PC-9 (cell line): ENCODE data around the gene EGFL8. TPM values are rescaled to one million over a fixed set of nuclear protein-coding genes. Genes with fewer than 3 reads are reported as not detected.

Source experiments
- BruUV-seq: library from RNA; stranded (reverse); fragments of 400-500 nt; replicated peaks from 2 replicates; lab custom pipeline; 2021; lab: Mats Ljungman, UMichigan
- CTCF ChIA-PET: fragments of 300-600 bp; sonication (Branson Sonifier 250); formaldehyde crosslinking; loops from one replicate; lab custom pipeline; 2022; ENCODE audit warnings: antibody characterized with exemption; lab: Charles Lee
- POLR2A ChIA-PET: fragments of 300-600 bp; sonication (Branson Sonifier 250); formaldehyde crosslinking; loops from one replicate; lab custom pipeline; 2022; ENCODE audit warnings: antibody characterized with exemption; ENCODE audit not compliant: unreplicated experiment; lab: Charles Lee
- DNase-seq, 2 experiments: peaks; one replicate each; pipeline versions ENCODE4 v3.0.0 to v3.0.0-alpha.2; 2015 to 2022; ENCODE audit warnings: mixed read lengths in 1 of 2
- H2AFZ ChIP-seq: fragments of 200-600 bp; sonication (generic); 2 replicates; pipeline ENCODE4 v1.8.1; 2017; ENCODE audit warnings: antibody characterized with exemption
- H3F3A ChIP-seq: fragments of 200-600 bp; sonication (generic); 2 replicates; pipeline ENCODE4 v1.8.1; 2017; ENCODE audit warnings: antibody characterized with exemption, mild to moderate bottlenecking, low read depth; ENCODE audit not compliant: insufficient read depth
- H3K27ac ChIP-seq: fragments of 200-600 bp; sonication (generic); 2 replicates; pipeline ENCODE4 v1.6.1; 2016; ENCODE audit warnings: mixed run types
- H3K27me3 ChIP-seq: fragments of 200-600 bp; sonication (generic); 2 replicates; pipeline ENCODE4 v1.6.1; 2016; ENCODE audit warnings: low read depth, mixed run types; ENCODE audit not compliant: insufficient read depth
- H3K36me3 ChIP-seq: fragments of 200-600 bp; sonication (generic); 2 replicates; pipeline ENCODE4 v1.6.1; 2016; ENCODE audit warnings: low read depth, mixed run types
- H3K4me1 ChIP-seq: fragments of 200-600 bp; sonication (generic); replicated peaks from 2 replicates; pipeline ENCODE4 v1.6.1; 2016; ENCODE audit warnings: mixed run types; ENCODE audit not compliant: insufficient read depth
- H3K4me2 ChIP-seq: fragments of 200-600 bp; sonication (generic); 2 replicates; pipeline ENCODE4 v1.6.1; 2017; ENCODE audit warnings: mixed run types
- H3K4me3 ChIP-seq: fragments of 200-600 bp; sonication (generic); 2 replicates; pipeline ENCODE4 v1.6.1; 2016; ENCODE audit warnings: mixed run types
- H3K79me2 ChIP-seq: fragments of 200-600 bp; sonication (generic); 2 replicates; pipeline ENCODE4 v1.6.1; 2017; ENCODE audit warnings: low read depth, mixed run types
- H3K9me2 ChIP-seq: fragments of 200-600 bp; sonication (generic); 2 replicates; pipeline ENCODE4 v1.8.1; 2017; ENCODE audit warnings: mild to moderate bottlenecking; ENCODE audit not compliant: insufficient read depth
- H3K9me3 ChIP-seq: fragments of 200-600 bp; sonication (generic); 2 replicates; pipeline ENCODE4 v1.8.1; 2016; ENCODE audit warnings: low read depth; ENCODE audit not compliant: insufficient read depth
- H4K20me1 ChIP-seq: fragments of 200-600 bp; sonication (generic); 2 replicates; pipeline ENCODE4 v1.8.1; 2017; ENCODE audit not compliant: insufficient read depth
- EZH2 ChIP-seq: fragments of 200-600 bp; sonication (generic); IDR thresholded peaks from 2 replicates; pipeline ENCODE4 v1.8.0; 2017; ENCODE audit warnings: antibody characterized with exemption, low read depth
- intact Hi-C: fragments of 100-400 bp; cut with micrococcal nuclease; formaldehyde crosslinking; loops from one replicate; pipeline ENCODE4 v1.10.0; 2022; ENCODE audit not compliant: unreplicated experiment
- total RNA-seq: library from RNA; stranded (reverse); gene quantifications from 2 replicates; pipeline ENCODE4 v1.2.3, GENCODE V29; 2021
- TF ChIP-seq, protein P1 (sequence below): fragments of 200-600 bp; sonication (generic); conservative IDR thresholded peaks from 2 replicates; pipeline ENCODE4 v1.6.1; 2017; ENCODE audit warnings: mixed run types, antibody characterized with exemption, mild to moderate bottlenecking, moderate library complexity

Gene EGFL8
- total RNA-seq, 1 experiment from 2014 or later, result 26.0 TPM

DNA sequence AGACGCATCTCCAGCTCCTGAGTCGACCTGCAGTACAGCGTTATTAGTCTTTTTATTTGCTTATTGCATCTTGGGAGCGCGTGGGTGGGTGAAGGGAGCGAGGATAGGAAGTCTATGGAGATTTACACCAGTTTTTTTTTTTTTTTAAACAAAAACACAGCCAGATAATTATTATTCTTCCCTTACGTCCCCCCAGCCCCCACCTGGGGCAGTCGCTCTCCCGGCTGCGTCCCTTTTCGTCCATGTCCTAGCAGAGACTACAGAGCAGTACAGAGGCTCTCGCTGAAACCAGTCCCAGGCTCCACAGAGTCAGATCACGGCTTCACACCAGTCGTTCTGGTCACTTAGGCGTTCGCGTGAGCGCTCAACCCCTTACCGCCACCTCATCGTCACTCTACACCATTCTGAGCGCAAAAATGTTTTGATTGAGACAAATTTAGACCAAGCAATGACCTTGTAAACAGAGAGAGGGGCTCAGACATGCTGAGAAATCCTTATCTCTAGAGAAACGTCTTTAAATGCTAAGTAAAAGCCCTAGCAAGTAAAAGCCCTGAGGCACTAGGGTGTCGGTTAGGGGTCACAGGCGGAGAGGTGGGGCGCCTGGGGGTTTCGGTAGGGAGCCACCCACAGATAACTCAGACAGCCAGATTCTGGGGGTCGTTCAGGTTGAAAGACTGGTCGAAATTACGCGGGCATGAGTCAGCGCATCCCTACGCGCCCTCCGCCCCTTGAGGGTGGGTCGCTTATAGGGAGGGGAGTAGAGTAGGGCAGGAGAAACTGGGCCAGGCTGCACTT, 11.4 kb upstream of the EGFL8 start:
- Histone ChIP-seq H3K9me3 (no peaks in the 10 kb centered on the region), H2AFZ (peak overlapping the region; percentile 82), H3K27me3 (no peaks in the 10 kb centered on the region), H3F3A (peaks cover 16% of the 10 kb centered on the region; the same call in 1 of the 2 replicates), H4K20me1 (0 out of 2 replicates have a peak, but pooled peaks cover 2% of the 10 kb centered on the region), H3K4me3 (peak overlapping the region; percentile 77), H3K4me2 (peak overlapping the region; percentile 98), H3K36me3 (peaks cover 18% of the 10 kb centered on the region), H3K79me2 (peaks cover 35% of the 10 kb centered on the region), H3K27ac (peak overlapping the region; percentile 96), H3K4me1 (peaks cover 18% of the 10 kb centered on the region), H3K9me2 (no peaks in the 10 kb centered on the region)
- TSS peak; percentile 89 for BruUV-seq
- ChIA-PET CTCF (interaction anchor here (0.7 to 0.9 kb wide), 2 partner anchors 34 to 35 kb away, joined by 9 to 10 read pairs; no protein-coding TSS in a partner anchor), POLR2A (interaction anchor here (0.5 to 1.3 kb wide), 3 partner anchors 8 to 23 kb away, joined by 3 to 17 read pairs (median 12); partner anchors contain the start of gene FKBPL)
- intact Hi-C loops, result no loop called here
- peak; percentile 60 to 75 for DNase-seq
- TF ChIP-seq, protein P1, sequence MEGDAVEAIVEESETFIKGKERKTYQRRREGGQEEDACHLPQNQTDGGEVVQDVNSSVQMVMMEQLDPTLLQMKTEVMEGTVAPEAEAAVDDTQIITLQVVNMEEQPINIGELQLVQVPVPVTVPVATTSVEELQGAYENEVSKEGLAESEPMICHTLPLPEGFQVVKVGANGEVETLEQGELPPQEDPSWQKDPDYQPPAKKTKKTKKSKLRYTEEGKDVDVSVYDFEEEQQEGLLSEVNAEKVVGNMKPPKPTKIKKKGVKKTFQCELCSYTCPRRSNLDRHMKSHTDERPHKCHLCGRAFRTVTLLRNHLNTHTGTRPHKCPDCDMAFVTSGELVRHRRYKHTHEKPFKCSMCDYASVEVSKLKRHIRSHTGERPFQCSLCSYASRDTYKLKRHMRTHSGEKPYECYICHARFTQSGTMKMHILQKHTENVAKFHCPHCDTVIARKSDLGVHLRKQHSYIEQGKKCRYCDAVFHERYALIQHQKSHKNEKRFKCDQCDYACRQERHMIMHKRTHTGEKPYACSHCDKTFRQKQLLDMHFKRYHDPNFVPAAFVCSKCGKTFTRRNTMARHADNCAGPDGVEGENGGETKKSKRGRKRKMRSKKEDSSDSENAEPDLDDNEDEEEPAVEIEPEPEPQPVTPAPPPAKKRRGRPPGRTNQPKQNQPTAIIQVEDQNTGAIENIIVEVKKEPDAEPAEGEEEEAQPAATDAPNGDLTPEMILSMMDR, result no peak
- TF ChIP-seq EZH2, result no peak

DNA sequence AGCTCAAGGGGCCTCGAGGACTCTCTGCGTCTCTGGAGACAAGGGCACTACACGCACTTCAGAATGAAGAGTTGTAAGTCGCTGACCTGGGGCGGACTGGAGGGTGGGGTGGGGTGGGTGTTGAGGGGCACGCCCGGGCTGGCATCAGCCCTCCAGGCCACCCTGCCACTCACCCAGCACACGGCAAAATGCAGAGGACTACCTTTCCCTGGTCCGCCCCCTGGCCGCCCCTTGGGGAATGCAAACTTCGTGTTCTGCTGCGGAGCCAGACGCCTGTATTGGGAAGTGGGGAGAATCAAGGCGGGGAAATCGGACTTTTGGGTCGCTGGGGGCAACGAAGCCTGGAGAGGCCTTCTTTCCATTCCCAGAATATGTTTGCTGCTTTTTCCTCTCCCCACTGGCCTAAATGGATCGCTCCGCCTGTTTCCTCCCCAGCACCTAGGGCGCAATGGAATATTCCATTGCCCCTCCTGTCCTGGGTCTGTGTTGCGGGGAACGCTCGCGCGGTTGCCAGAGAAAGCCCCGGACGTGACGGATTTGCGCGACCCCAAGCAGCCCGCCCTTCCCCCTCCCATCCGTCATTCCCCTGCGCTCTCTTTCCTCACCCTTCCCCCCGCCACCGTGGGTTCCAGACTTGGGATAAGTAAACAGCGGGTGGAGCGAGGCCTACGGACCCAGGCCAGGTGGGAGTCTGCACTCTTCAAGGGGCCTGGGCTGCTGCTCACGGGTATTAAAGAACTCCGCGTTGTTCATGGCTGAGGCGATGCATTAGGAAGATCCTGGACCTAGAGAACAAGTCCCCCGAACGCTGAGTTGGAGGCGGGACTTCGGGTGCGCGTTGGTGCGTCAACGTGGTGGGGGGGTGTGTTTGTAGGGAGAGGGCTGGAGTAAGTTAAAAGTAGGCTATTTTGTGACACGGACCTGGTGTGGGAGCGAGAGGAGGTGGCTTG, 10.6 kb upstream of the EGFL8 start, which contains the start of gene PPT2:
Gene PPT2, plus strand, starts transcription at position 578 of the 950 bp plus-strand sequence. CDS start 454 bp downstream, outside the sequence.
- intact Hi-C loops, result loop anchor here (1.0 to 2.0 kb wide), 4 partner anchors 23 to 41 kb away; partner anchors contain the start of genes AGPAT1 and FKBPL
- Histone ChIP-seq H3F3A (peaks cover 16% of the 10 kb centered on the region; the same call in 1 of the 2 replicates), H3K79me2 (peaks cover 35% of the 10 kb centered on the region), H3K4me3 (peak within 1 kb of the TSS; percentile 77), H4K20me1 (0 out of 2 replicates have a peak, but pooled peaks cover 2% of the 10 kb centered on the region), H2AFZ (peak within 1 kb of the TSS; percentile 82), H3K9me2 (no peaks in the 10 kb centered on the region), H3K9me3 (no peaks in the 10 kb centered on the region), H3K27ac (peak within 1 kb of the TSS; percentile 96), H3K4me2 (peak within 1 kb of the TSS; percentile 98), H3K4me1 (peaks cover 18% of the 10 kb centered on the region), H3K27me3 (no peaks in the 10 kb centered on the region), H3K36me3 (peaks cover 23% of the 10 kb centered on the region)
- POLR2A ChIA-PET, result interaction anchor here (0.5 to 1.3 kb wide), 5 partner anchors 8 to 26 kb away, joined by 3 to 17 read pairs (median 6); partner anchors contain the start of genes ATF6B and FKBPL
- no peak for TF ChIP-seq EZH2
- TF ChIP-seq, protein P1, result peak; percentile 45; the same call in 1 of the 2 replicates
- DNase-seq, result peak; percentile 70 to 77
- CTCF ChIA-PET, result interaction anchor here (0.7 to 0.9 kb wide), 2 partner anchors 35 kb away, joined by 9 to 10 read pairs; no protein-coding TSS in a partner anchor
- BruUV-seq, result TSS peak; percentile 63
